NCI-H2029 (cell line): Measurements from ENCODE around the gene TTPAL.
A peak's percentile ranks its signal among the peaks of the same experiment; 100 is the strongest.

Source experiments
- DNase-seq: peaks from one replicate; lab custom pipeline; 2025; lab: John Stamatoyannopoulos, UW

The TTPAL gene

DNA sequence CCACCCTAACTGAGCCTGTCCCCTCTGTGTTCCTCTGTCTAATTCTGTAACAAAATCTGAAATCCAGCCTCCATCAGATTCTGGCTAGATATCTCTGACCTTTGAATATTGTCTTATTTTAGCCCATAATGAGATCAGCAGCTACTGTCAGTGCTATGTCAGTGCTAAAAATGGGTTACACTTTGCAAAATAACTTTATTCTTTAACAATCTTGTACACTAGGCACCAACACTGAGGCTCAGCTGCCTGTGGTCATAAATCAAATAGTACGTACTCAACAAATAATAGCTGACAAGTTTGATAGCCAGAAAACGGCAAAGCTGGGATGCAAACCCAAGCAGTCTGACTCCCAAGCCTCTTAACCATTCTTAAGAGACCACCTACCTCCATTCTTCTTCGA lies 22.1 kb downstream of the TTPAL start:
- no peak for DNase-seq

DNA sequence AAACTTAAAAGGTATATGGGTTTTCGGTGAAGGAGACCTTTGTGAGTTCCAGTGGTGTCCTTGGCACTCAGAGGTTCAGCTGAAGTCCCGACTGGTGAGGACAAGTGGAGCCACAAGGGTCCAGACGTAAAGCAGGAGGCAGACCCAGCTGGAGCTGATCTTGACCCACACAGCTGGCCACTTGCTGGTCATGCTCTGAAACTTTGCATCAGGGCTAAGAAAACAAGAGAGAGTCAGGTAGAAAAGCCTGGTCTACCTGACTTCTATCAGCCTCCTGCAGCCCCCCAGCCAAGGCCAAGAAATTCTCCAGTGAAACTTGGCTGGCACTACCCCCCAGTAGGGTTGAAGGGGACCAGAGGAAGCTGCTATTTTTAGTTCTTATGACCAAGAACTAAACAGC lies 24.5 kb downstream of the TTPAL start:
- DNase-seq: no peak

DNA sequence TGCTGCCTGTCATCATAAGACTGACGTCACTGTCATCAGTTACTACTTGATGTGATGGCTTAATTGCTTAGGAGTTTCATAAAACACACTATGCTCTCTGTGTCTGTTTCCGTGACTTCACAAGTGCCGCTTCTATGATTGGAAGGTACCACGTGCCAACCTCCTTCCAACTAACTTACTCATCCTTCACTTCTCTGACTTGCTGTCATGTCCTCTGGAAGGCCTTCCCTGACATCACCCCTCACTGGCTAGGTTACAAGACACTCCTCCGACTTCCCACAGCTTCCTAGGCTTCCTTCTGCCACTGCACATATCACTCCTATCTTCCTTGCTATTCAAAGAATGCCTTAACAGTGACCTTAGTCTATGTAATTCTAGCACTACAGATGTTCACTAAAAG lies 25.8 kb downstream of the TTPAL start:
- DNase-seq: no peak

- DNase-seq: no peak
Measured at GRCh38 chr20:44502968-44503367, 27.3 kb downstream of the TTPAL start.

- DNase-seq: no peak
Measured at GRCh38 chr20:44504402-44505307, 29.0 kb downstream of the TTPAL start.

- DNase-seq: no peak
Measured at GRCh38 chr20:44509762-44510161, 34.1 kb downstream of the TTPAL start.

DNA sequence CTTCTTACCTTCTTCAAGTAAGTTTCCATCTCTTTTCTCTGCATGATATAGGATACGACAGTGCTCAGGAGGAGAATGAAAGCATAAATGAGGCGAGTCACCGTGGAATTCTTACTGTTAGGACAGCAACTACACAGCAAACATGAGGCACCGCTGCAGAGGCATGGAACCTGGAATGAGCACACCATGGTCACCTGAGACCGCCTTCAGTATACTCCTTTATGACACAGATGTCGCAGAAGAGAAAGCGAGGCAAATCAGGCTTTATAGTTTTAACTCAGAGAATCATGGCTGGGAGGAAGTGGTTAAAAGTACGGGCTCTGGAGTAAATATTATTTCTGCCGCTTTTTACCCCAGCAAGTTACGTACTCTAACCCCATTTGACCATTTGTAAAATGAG lies 38.2 kb downstream of the TTPAL start:
- no peak for DNase-seq

- no peak for DNase-seq
Measured at GRCh38 chr20:44516491-44516890, 40.8 kb downstream of the TTPAL start.

- no peak for DNase-seq
Measured at GRCh38 chr20:44517454-44517853, 41.8 kb downstream of the TTPAL start.

DNA sequence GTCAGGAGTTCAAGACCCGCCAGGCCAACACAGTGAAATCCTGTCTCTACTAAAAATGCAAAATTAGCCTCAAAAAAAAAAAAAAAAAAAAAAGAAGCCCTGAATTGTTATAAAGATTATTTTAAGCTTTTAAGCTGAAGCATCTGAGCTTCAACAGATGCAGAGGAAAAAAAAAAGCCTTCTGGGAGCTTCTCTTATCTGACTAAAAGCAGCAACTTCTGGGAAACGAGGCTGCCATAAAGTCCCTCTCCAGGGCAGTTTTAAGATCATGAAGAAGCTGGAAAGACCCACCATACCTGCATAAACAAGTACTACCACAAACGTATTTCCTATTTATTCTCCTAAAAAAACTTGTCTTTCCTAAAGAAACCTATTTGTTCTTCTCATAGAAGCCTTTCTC lies 42.6 kb downstream of the TTPAL start:
- no peak for DNase-seq

- no peak for DNase-seq
Measured at GRCh38 chr20:44520881-44521280, 45.2 kb downstream of the TTPAL start.

GRCh38 chr20:44521484-44522481 lies 46.1 kb downstream of the TTPAL start, which contains the start of gene SERINC3:
SERINC3 (minus strand) TSS chr20:44522070; CDS start chr20:44521951, 119 bp downstream.
- peak; percentile 94 for DNase-seq

- DNase-seq: no peak
Measured at GRCh38 chr20:44522841-44523240, 47.2 kb downstream of the TTPAL start.

- no peak for DNase-seq
Measured at GRCh38 chr20:44523746-44524145, 48.1 kb downstream of the TTPAL start.

DNA sequence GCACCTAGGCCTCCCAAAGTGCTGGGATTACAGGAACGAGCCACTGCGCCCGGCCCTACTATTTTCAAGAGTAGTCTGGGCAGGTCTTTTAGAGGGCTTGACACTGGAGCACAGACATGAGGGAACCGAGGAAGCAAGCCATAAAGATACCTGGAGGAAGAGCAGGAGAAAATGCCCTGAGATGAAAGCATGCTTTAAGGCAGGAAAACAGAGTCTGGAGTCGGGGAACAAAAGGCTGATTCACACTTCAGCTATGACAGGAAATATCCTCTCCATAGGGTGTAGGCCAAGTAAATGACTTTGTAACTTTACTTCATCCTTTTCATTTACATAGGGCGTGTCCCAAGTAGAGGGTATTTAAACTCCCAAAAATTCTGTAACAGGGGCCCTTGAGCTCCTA lies 50.5 kb downstream of the TTPAL start:
- DNase-seq: no peak

GRCh38 chr20:44527716-44528199 lies 52.1 kb downstream of the TTPAL start:
- DNase-seq: no peak

DNA sequence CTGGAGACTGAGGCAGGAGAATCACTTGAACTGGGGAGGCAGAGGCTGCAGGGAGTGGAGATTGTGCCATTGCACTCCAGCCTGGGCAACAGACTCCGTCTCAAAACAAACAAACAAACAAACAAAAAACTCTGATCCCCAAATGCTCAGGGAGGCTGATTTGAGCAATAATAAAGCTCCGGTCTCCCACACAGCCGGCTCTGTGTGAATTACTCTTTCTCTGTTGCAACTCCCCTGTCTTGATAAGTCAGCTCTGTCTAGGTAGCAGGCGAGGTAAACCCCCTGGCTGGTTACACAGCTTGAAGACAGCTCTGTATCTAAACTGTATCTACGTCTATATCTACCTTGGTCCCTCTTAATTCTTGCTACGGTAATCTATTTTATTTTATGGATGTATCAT lies 52.6 kb downstream of the TTPAL start:
- DNase-seq: no peak

DNA sequence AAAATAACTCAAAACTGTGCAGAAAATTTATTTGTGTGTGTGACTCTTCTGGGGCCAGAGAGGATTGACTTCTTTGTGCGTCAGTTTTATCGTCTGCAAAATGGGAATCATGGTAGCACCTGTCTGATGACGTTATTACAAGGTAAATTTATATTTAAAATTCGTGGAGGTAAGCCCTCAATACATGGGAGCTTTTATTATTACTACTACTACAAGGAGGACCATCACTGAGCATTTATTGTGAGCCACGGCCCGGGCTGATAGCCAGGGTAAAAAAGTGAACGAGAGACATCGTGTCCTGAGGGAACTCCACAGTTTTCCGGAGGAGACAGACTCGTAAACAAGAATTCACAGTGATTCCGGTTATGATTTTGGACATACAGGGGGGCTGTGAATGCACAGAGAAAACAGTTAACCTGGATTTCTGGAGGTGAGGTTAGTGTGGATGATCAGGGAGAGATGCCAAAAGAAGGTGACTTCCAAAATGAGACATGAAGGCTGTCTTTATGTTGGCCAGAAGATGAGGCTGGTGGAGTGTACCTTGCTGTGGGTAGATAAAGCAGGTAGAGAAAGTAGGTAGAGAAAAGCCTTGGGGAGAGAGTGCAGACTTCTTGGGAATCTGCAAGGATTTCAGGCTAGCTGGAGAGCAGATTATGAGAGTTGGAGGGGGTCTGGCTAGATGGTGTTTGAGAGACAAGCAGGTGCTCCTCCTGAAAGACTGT lies 56.7 kb downstream of the TTPAL start:
- no peak for DNase-seq

- no peak for DNase-seq
Measured at GRCh38 chr20:44532981-44533331, 57.3 kb downstream of the TTPAL start.

GRCh38 chr20:44533928-44534327 lies 58.3 kb downstream of the TTPAL start:
- DNase-seq: no peak

DNA sequence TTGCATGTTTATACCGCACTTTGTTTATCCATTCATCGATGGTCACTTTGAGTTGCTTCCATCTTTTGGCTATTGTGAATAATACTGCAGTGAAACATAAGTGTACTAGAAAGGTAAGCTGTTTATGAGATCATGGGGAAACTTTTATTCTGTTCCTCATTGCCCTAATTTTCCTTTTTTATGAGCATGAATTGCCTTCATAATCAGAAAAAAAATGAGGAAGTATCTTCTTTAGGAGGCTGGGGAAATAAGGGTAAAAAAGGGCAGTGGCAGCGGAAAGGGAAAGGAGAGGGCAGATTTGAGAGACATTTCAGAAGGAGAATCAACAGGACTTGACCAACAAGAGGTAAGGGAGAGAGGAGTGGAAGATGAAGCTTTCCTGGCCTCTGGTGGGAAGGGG lies 60.5 kb downstream of the TTPAL start:
- no peak for DNase-seq

GRCh38 chr20:44537993-44538392 lies 62.3 kb downstream of the TTPAL start:
- DNase-seq: no peak
